Measurements from ENCODE around the gene EDIL3. TPM values are rescaled to one million over a fixed set of nuclear protein-coding genes. Genes with fewer than 3 reads are reported as not detected.

The EDIL3 gene
- total RNA-seq, 2 experiments from 2014 or later: not detected

GRCh38 chr5:84092738-84093137 lies 291.9 kb downstream of the EDIL3 start:
- H3K36me3 Mint-ChIP-seq (ENCODE audit: low read depth): no peaks in the 10 kb centered on the region
- no peaks in the 10 kb centered on the region for H3K27me3 Mint-ChIP-seq
- CTCF ChIA-PET: no interaction called here

GRCh38 chr5:84091127-84091799 lies 293.4 kb downstream of the EDIL3 start:
- Mint-ChIP-seq H3K4me1 (ENCODE audit: low read depth) (no peaks in the 10 kb centered on the region), H3K27ac (no peak overlapping the region), H3K4me3 (no peak overlapping the region), H3K27me3 (no peaks in the 10 kb centered on the region), H3K9me3 (no peaks in the 10 kb centered on the region), H3K36me3 (ENCODE audit: low read depth) (no peaks in the 10 kb centered on the region)
- ATAC-seq (no peak), DNase-seq (no peak)
- CTCF ChIA-PET: no interaction called here
- intact Hi-C loops (cut with micrococcal nuclease): no loop called here
- POLR2A ChIA-PET: no interaction called here
- TF ChIP-seq CTCF (IDR thresholded peaks at IDR 0.05): no peak

More at GRCh38 chr5:84092738-84093137, 291.9 kb downstream of the EDIL3 start:
- H3K27ac Mint-ChIP-seq: no peak overlapping the region
- TF ChIP-seq CTCF (IDR thresholded peaks at IDR 0.05): no peak
- intact Hi-C loops (cut with micrococcal nuclease): no loop called here
- DNase-seq: no peak
- H3K4me1 Mint-ChIP-seq (ENCODE audit: low read depth): no peaks in the 10 kb centered on the region
- no peak for ATAC-seq
- POLR2A ChIA-PET: no interaction called here
- no peaks in the 10 kb centered on the region for H3K9me3 Mint-ChIP-seq
- H3K4me3 Mint-ChIP-seq: no peak overlapping the region

GRCh38 chr5:84088996-84089395 lies 295.7 kb downstream of the EDIL3 start:
- POLR2A ChIA-PET: no interaction called here
- intact Hi-C loops (cut with micrococcal nuclease): no loop called here
- no peak overlapping the region for H3K4me3 Mint-ChIP-seq
- CTCF ChIA-PET: no interaction called here
- no peaks in the 10 kb centered on the region for H3K9me3 Mint-ChIP-seq
- H3K4me1 Mint-ChIP-seq (ENCODE audit: low read depth): no peaks in the 10 kb centered on the region
- no peaks in the 10 kb centered on the region for H3K36me3 Mint-ChIP-seq (ENCODE audit: low read depth)
- ATAC-seq (no peak), DNase-seq (no peak)
- H3K27me3 Mint-ChIP-seq: no peaks in the 10 kb centered on the region
- H3K27ac Mint-ChIP-seq: no peak overlapping the region
- no peak for TF ChIP-seq CTCF (IDR thresholded peaks at IDR 0.05)

GRCh38 chr5:84086511-84086910 lies 298.2 kb downstream of the EDIL3 start:
- intact Hi-C loops (cut with micrococcal nuclease): no loop called here
- ATAC-seq (no peak), DNase-seq (no peak)
- no peaks in the 10 kb centered on the region for H3K4me1 Mint-ChIP-seq (ENCODE audit: low read depth)
- POLR2A ChIA-PET: no interaction called here
- no peaks in the 10 kb centered on the region for H3K36me3 Mint-ChIP-seq (ENCODE audit: low read depth)
- no peaks in the 10 kb centered on the region for H3K9me3 Mint-ChIP-seq
- no peaks in the 10 kb centered on the region for H3K27me3 Mint-ChIP-seq
- H3K27ac Mint-ChIP-seq: no peak overlapping the region
- CTCF ChIA-PET: no interaction called here
- TF ChIP-seq CTCF (IDR thresholded peaks at IDR 0.05): no peak
- H3K4me3 Mint-ChIP-seq: no peak overlapping the region

- Mint-ChIP-seq H3K4me1 (ENCODE audit: low read depth) (no peaks in the 10 kb centered on the region), H3K4me3 (no peak overlapping the region), H3K36me3 (ENCODE audit: low read depth) (no peaks in the 10 kb centered on the region), H3K27me3 (no peaks in the 10 kb centered on the region), H3K27ac (no peak overlapping the region), H3K9me3 (no peaks in the 10 kb centered on the region)
- TF ChIP-seq CTCF (IDR thresholded peaks at IDR 0.05): no peak
- ChIA-PET POLR2A (no interaction called here), CTCF (no interaction called here)
- no peak for ATAC-seq
- DNase-seq: no peak
- intact Hi-C loops (cut with micrococcal nuclease): no loop called here
These were observed 299.2 kb downstream of the EDIL3 start for GRCh38 chr5:84085387-84086041.
